Left ventricle myocardium inferior (tissue), 1 donor: ENCODE data around the gene DROSHA. TPM values are rescaled to one million over a fixed set of nuclear protein-coding genes. Genes with fewer than 3 reads are reported as not detected.

Experiments used
- DNase-seq: peaks from one replicate; pipeline ENCODE4 v3.0.0-alpha.2; 2020
- H3K27ac ChIP-seq: fragments of 200-600 bp; replicated peaks from 2 replicates; pipeline ENCODE4 v1.8.0; 2021
- H3K27me3 ChIP-seq: fragments of 200-600 bp; 2 replicates; pipeline ENCODE4 v1.8.0; 2021; ENCODE audit warnings: low read depth
- H3K36me3 ChIP-seq: fragments of 200-600 bp; 2 replicates; pipeline ENCODE4 v1.8.0; 2021
- H3K4me1 ChIP-seq: fragments of 200-600 bp; 2 replicates; pipeline ENCODE4 v1.8.0; 2021
- H3K4me3 ChIP-seq: fragments of 200-600 bp; 2 replicates; pipeline ENCODE4 v1.8.0; 2021; ENCODE audit warnings: mild to moderate bottlenecking, moderate library complexity
- H3K9me3 ChIP-seq: fragments of 200-600 bp; replicated peaks from 2 replicates; pipeline ENCODE4 v1.8.0; 2021
- CTCF ChIP-seq: fragments of 200-600 bp; IDR thresholded peaks from 2 replicates; pipeline ENCODE4 v1.8.0; 2021; ENCODE audit warnings: antibody characterized with exemption, mild to moderate bottlenecking, borderline replicate concordance
- intact Hi-C: fragments of 100-400 bp; cut with micrococcal nuclease; formaldehyde crosslinking; loops from one replicate; pipeline ENCODE4 v1.11.0; 2022
- total RNA-seq: library from RNA; stranded (reverse); fragmentation: NEBNext Ultra II Directional; extraction: Animal tissue kit (Norgen Biotek cat#: 25700); gene quantifications from one replicate; pipeline ENCODE4 v1.2.1, GENCODE V29; 2021
- donor health status: DM: no; HTN: yes; CAD: no; lungs with severe emphysema.

Gene DROSHA
- total RNA-seq, 1 donor from 2014 or later = 36.5 TPM

- H3K4me3 ChIP-seq = no peak overlapping the region
- H3K4me1 ChIP-seq = peaks cover 36% of the 10 kb centered on the region
- intact Hi-C loops = no loop called here
- DNase-seq = no peak
- H3K27me3 ChIP-seq = no peaks in the 10 kb centered on the region
- H3K36me3 ChIP-seq = peaks cover 48% of the 10 kb centered on the region
- TF ChIP-seq CTCF = no peak
- H3K27ac ChIP-seq = no peak overlapping the region
- H3K9me3 ChIP-seq = no peaks in the 10 kb centered on the region
Observed at GRCh38 chr5:31416547-31416946, 115.3 kb downstream of the DROSHA start.

GRCh38 chr5:31415960-31416359 is 115.9 kb downstream of the DROSHA start:
- H3K4me3 ChIP-seq = no peak overlapping the region
- peaks cover 33% of the 10 kb centered on the region for H3K4me1 ChIP-seq
- TF ChIP-seq CTCF = no peak
- DNase-seq = no peak
- no peaks in the 10 kb centered on the region for H3K9me3 ChIP-seq
- H3K27ac ChIP-seq = no peak overlapping the region
- no peaks in the 10 kb centered on the region for H3K27me3 ChIP-seq
- intact Hi-C loops = no loop called here
- H3K36me3 ChIP-seq = peaks cover 44% of the 10 kb centered on the region

GRCh38 chr5:31415009-31415923 is 116.6 kb downstream of the DROSHA start:
- Histone ChIP-seq H3K27me3 (no peaks in the 10 kb centered on the region), H3K4me3 (no peak overlapping the region), H3K4me1 (peaks cover 33% of the 10 kb centered on the region), H3K9me3 (no peaks in the 10 kb centered on the region), H3K36me3 (peaks cover 44% of the 10 kb centered on the region), H3K27ac (no peak overlapping the region)
- intact Hi-C loops = no loop called here
- no peak for TF ChIP-seq CTCF
- no peak for DNase-seq

- Histone ChIP-seq H3K27me3 (no peaks in the 10 kb centered on the region), H3K4me3 (no peak overlapping the region), H3K27ac (peak overlapping the region; percentile 21), H3K36me3 (peaks cover 44% of the 10 kb centered on the region), H3K4me1 (peaks cover 46% of the 10 kb centered on the region), H3K9me3 (no peaks in the 10 kb centered on the region)
- TF ChIP-seq CTCF = no peak
- intact Hi-C loops = no loop called here
- DNase-seq = peak; percentile 33
Observed at GRCh38 chr5:31413030-31413812, 118.7 kb downstream of the DROSHA start.

- peaks cover 44% of the 10 kb centered on the region for H3K36me3 ChIP-seq
- no peak for DNase-seq
- H3K27me3 ChIP-seq = no peaks in the 10 kb centered on the region
- H3K27ac ChIP-seq = peak overlapping the region; percentile 21
- H3K9me3 ChIP-seq = no peaks in the 10 kb centered on the region
- intact Hi-C loops = no loop called here
- TF ChIP-seq CTCF = no peak
- peaks cover 46% of the 10 kb centered on the region for H3K4me1 ChIP-seq
- no peak overlapping the region for H3K4me3 ChIP-seq
Observed at GRCh38 chr5:31412324-31412723, 119.6 kb downstream of the DROSHA start.
